HG02642 (cell line): ENCODE measurements around the gene TFPI2.
A peak's percentile ranks its signal among the peaks of the same experiment; 100 is the strongest.
"Not testable (repeated sequence)": the region's sequence is repeated elsewhere in the genome, so short reads cannot be mapped to it uniquely, and the experiment has no call there.

Experiments used
- ATAC-seq: cut with Tn5 transposase; IDR thresholded peaks from one replicate; pipeline ENCODE4 v1.9.1; 2021; ENCODE audit warnings: mild to moderate bottlenecking; ENCODE audit not compliant: unreplicated experiment, poor library complexity

Gene TFPI2

GRCh38 chr7:93890464-93891068 lies at the start of gene TFPI2:
TSS of gene TFPI2 (minus strand) at chr7:93890753. CDS start at chr7:93890678, 75 bp downstream.
- peak; percentile 49 for ATAC-seq

GRCh38 chr7:93938293-93938692 lies 47.7 kb upstream of the TFPI2 start:
- ATAC-seq = no peak

GRCh38 chr7:93937818-93938217 lies 47.3 kb upstream of the TFPI2 start:
- ATAC-seq = no peak

GRCh38 chr7:93935102-93935501 lies 44.5 kb upstream of the TFPI2 start:
- no peak for ATAC-seq

- no peak for ATAC-seq
These were observed 42.6 kb upstream of the TFPI2 start for GRCh38 chr7:93933156-93933555.

GRCh38 chr7:93931655-93932054 lies 41.1 kb upstream of the TFPI2 start:
- no peak for ATAC-seq

- no peak for ATAC-seq
These were observed 37.0 kb upstream of the TFPI2 start for GRCh38 chr7:93927585-93927984.

GRCh38 chr7:93926800-93927199 lies 36.2 kb upstream of the TFPI2 start:
- ATAC-seq = no peak

GRCh38 chr7:93923942-93924341 lies 33.4 kb upstream of the TFPI2 start:
- ATAC-seq = no peak

GRCh38 chr7:93923296-93923695 lies 32.7 kb upstream of the TFPI2 start:
- no peak for ATAC-seq

GRCh38 chr7:93921607-93922566 lies 31.3 kb upstream of the TFPI2 start, which contains the start of gene GNG11:
TSS of gene GNG11 (plus strand) at chr7:93921735. CDS start at chr7:93922138, 403 bp downstream.
- peak; percentile 94 for ATAC-seq

GRCh38 chr7:93921186-93921585 lies 30.6 kb upstream of the TFPI2 start:
- ATAC-seq = no peak

- ATAC-seq = no peak
These were observed 30.1 kb upstream of the TFPI2 start for GRCh38 chr7:93920496-93921182.

GRCh38 chr7:93916315-93916714 lies 25.8 kb upstream of the TFPI2 start:
- ATAC-seq = not testable (repeated sequence)

GRCh38 chr7:93915888-93916287 lies 25.3 kb upstream of the TFPI2 start:
- not testable (repeated sequence) for ATAC-seq

- ATAC-seq = not testable (repeated sequence)
These were observed 24.8 kb upstream of the TFPI2 start for GRCh38 chr7:93915206-93915842.

- no peak for ATAC-seq
These were observed 24.1 kb upstream of the TFPI2 start for GRCh38 chr7:93914581-93915066.

- ATAC-seq = no peak
These were observed 22.6 kb upstream of the TFPI2 start for GRCh38 chr7:93913197-93913596.

GRCh38 chr7:93911661-93912060 lies 21.1 kb upstream of the TFPI2 start:
- ATAC-seq = not testable (repeated sequence)

- ATAC-seq = not testable (repeated sequence)
These were observed 20.7 kb upstream of the TFPI2 start for GRCh38 chr7:93911242-93911641.
